ENCODE data around the gene CTNNA3. TPM values are rescaled to one million over a fixed set of nuclear protein-coding genes. Genes with fewer than 3 reads are reported as not detected.

Gene CTNNA3
- total RNA-seq, 1 experiment from 2014 or later, result 0.85 TPM

- H3K27me3 ChIP-seq (ENCODE audit: control insufficient read depth, insufficient read depth, low read length), result no peaks in the 10 kb centered on the region
- H3K4me1 ChIP-seq (ENCODE audit: control insufficient read depth, insufficient read depth, low read length), result no peaks in the 10 kb centered on the region
- H3K4me3 ChIP-seq (ENCODE audit: low read depth in 2 of 2, low read length in 2 of 2), result no peak overlapping the region
- ATAC-seq (no peak), DNase-seq (ENCODE audit: low read depth, low spot score) (no peak)
- POLR2A ChIA-PET, result no interaction called here
- H3K36me3 ChIP-seq (ENCODE audit: control insufficient read depth, insufficient read depth, low read length), result no peaks in the 10 kb centered on the region
- H3K9me3 ChIP-seq (ENCODE audit: control insufficient read depth, insufficient read depth, low read depth, low read length), result no peaks in the 10 kb centered on the region
- TF ChIP-seq SIN3A (IDR thresholded peaks at IDR 0.05; ENCODE audit: borderline replicate concordance, insufficient read depth, low read depth, low read length), result no peak
- no peak for TF ChIP-seq TCF7L2 (IDR thresholded peaks at IDR 0.05; ENCODE audit: low read depth, low read length)
- TF ChIP-seq, protein P1, sequence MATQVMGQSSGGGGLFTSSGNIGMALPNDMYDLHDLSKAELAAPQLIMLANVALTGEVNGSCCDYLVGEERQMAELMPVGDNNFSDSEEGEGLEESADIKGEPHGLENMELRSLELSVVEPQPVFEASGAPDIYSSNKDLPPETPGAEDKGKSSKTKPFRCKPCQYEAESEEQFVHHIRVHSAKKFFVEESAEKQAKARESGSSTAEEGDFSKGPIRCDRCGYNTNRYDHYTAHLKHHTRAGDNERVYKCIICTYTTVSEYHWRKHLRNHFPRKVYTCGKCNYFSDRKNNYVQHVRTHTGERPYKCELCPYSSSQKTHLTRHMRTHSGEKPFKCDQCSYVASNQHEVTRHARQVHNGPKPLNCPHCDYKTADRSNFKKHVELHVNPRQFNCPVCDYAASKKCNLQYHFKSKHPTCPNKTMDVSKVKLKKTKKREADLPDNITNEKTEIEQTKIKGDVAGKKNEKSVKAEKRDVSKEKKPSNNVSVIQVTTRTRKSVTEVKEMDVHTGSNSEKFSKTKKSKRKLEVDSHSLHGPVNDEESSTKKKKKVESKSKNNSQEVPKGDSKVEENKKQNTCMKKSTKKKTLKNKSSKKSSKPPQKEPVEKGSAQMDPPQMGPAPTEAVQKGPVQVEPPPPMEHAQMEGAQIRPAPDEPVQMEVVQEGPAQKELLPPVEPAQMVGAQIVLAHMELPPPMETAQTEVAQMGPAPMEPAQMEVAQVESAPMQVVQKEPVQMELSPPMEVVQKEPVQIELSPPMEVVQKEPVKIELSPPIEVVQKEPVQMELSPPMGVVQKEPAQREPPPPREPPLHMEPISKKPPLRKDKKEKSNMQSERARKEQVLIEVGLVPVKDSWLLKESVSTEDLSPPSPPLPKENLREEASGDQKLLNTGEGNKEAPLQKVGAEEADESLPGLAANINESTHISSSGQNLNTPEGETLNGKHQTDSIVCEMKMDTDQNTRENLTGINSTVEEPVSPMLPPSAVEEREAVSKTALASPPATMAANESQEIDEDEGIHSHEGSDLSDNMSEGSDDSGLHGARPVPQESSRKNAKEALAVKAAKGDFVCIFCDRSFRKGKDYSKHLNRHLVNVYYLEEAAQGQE (IDR thresholded peaks at IDR 0.05; ENCODE audit: insufficient read depth in 1 of 2, low read depth in 2 of 2, low read length in 1 of 2), result no peak
- in situ Hi-C loops (cut with HindIII; ENCODE audit: low pct_unique_long_range_greater_than_20kb, low sequenced_read_pairs), result no loop called here
- BruUV-seq (replicated peaks), result no TSS peak
- intact Hi-C loops (cut with micrococcal nuclease; ENCODE audit: unreplicated experiment), result no loop called here
- CTCF ChIA-PET, result no interaction called here
- H3K27ac ChIP-seq (ENCODE audit: low read length), result no peak overlapping the region
Observed at GRCh38 chr10:67246066-67246555, 449.9 kb downstream of the CTNNA3 start.

- no peak overlapping the region for H3K4me3 ChIP-seq (ENCODE audit: low read depth in 2 of 2, low read length in 2 of 2)
- no peaks in the 10 kb centered on the region for H3K27me3 ChIP-seq (ENCODE audit: control insufficient read depth, insufficient read depth, low read length)
- no peak for TF ChIP-seq POLR2AphosphoS5 (IDR thresholded peaks at IDR 0.05; ENCODE audit: low read depth, low read length)
- TF ChIP-seq, protein P2, sequence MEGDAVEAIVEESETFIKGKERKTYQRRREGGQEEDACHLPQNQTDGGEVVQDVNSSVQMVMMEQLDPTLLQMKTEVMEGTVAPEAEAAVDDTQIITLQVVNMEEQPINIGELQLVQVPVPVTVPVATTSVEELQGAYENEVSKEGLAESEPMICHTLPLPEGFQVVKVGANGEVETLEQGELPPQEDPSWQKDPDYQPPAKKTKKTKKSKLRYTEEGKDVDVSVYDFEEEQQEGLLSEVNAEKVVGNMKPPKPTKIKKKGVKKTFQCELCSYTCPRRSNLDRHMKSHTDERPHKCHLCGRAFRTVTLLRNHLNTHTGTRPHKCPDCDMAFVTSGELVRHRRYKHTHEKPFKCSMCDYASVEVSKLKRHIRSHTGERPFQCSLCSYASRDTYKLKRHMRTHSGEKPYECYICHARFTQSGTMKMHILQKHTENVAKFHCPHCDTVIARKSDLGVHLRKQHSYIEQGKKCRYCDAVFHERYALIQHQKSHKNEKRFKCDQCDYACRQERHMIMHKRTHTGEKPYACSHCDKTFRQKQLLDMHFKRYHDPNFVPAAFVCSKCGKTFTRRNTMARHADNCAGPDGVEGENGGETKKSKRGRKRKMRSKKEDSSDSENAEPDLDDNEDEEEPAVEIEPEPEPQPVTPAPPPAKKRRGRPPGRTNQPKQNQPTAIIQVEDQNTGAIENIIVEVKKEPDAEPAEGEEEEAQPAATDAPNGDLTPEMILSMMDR (IDR thresholded peaks at IDR 0.05), result no peak
- TF ChIP-seq, protein P1 (IDR thresholded peaks at IDR 0.05; ENCODE audit: insufficient read depth in 1 of 2, low read depth in 2 of 2, low read length in 1 of 2), result no peak
- no peak for TF ChIP-seq TCF7L2 (IDR thresholded peaks at IDR 0.05; ENCODE audit: low read depth, low read length)
- no peak for TF ChIP-seq SIN3A (IDR thresholded peaks at IDR 0.05; ENCODE audit: borderline replicate concordance, insufficient read depth, low read depth, low read length)
- ATAC-seq (no peak), DNase-seq (ENCODE audit: low read depth, low spot score) (no peak)
- BruUV-seq (replicated peaks), result no TSS peak
- no peaks in the 10 kb centered on the region for H3K36me3 ChIP-seq (ENCODE audit: control insufficient read depth, insufficient read depth, low read length)
- CTCF ChIA-PET, result no interaction called here
- no peaks in the 10 kb centered on the region for H3K4me1 ChIP-seq (ENCODE audit: control insufficient read depth, insufficient read depth, low read length)
- intact Hi-C loops (cut with micrococcal nuclease; ENCODE audit: unreplicated experiment) (no loop called here), in situ Hi-C loops (cut with HindIII; ENCODE audit: low pct_unique_long_range_greater_than_20kb, low sequenced_read_pairs) (no loop called here)
- H3K27ac ChIP-seq (ENCODE audit: low read length), result no peak overlapping the region
- no peaks in the 10 kb centered on the region for H3K9me3 ChIP-seq (ENCODE audit: control insufficient read depth, insufficient read depth, low read depth, low read length)
- POLR2A ChIA-PET, result no interaction called here
Observed at GRCh38 chr10:67242528-67242927, 453.5 kb downstream of the CTNNA3 start.
